ENCODE data around the gene RAB26. TPM values are rescaled to one million over a fixed set of nuclear protein-coding genes. Genes with fewer than 3 reads are reported as not detected.

Gene RAB26
- total and polyA plus RNA-seq, 2 experiments from 2014 or later, result 4.1 to 8.7 TPM

DNA sequence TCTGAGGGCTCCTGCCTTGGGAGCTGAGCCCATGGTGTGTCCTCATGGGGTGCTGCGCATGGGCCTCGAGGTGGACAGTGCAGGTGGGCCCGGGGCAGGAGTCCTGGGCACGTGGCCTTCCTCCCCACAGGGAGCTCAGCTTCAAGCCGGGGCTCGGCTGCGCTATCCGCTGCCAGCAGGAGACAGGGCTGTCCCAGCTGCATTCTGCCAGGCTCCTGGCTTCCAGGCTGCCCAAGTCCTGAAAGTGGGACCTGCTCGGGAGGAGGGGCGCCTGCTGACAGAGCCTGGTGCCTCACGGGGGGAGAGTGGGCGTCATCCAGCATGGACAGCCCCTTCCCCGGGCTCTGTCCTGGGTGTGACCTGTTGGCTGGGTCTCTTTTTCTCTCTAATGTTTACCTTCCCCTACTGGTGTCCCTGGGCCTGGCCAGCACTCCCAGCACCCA is 14.3 kb downstream of the RAB26 start:
- DNase-seq (ENCODE audit: low spot score), result no peak
- Histone ChIP-seq H3K36me3 (ENCODE audit: insufficient read depth) (peaks cover 4% of the 10 kb centered on the region; the same call in 1 of the 2 replicates), H3K9me2 (ENCODE audit: insufficient read depth) (no peaks in the 10 kb centered on the region), H3K4me1 (ENCODE audit: insufficient read depth) (peaks cover 9% of the 10 kb centered on the region; the same call in 1 of the 2 replicates), H3F3A (replicated peaks; ENCODE audit: low read depth) (peaks cover 10% of the 10 kb centered on the region; the same call in 1 of the 2 replicates), H3K27ac (ENCODE audit: low read depth) (0 out of 2 replicates have a peak overlapping the region, but pooled peaks have one; percentile 9), H3K4me2 (no peak overlapping the region), H2AFZ (no peak overlapping the region), H3K4me3 (no peak overlapping the region), H4K20me1 (replicated peaks; ENCODE audit: insufficient read depth) (no peaks in the 10 kb centered on the region; the same call in none of the 2 replicates), H3K79me2 (replicated peaks; ENCODE audit: insufficient read depth) (peaks cover 53% of the 10 kb centered on the region), H3K27me3 (ENCODE audit: insufficient read depth) (no peaks in the 10 kb centered on the region)
- H3K36me3 Mint-ChIP-seq (ENCODE audit: low read depth), result peaks cover 28% of the 10 kb centered on the region
- H3K4me1 Mint-ChIP-seq, result peaks cover 13% of the 10 kb centered on the region
- TF ChIP-seq EZH2 (IDR thresholded peaks at IDR 0.05; ENCODE audit: low read depth, unreplicated experiment) (no peak), JUNB (IDR thresholded peaks at IDR 0.05; ENCODE audit: unreplicated experiment) (no peak), ZNF114 (CRISPR knock-in tag; IDR thresholded peaks at IDR 0.05) (no peak), ZNF331 (CRISPR knock-in tag; IDR thresholded peaks at IDR 0.05; ENCODE audit: low read depth) (no peak), EZH2phosphoT487 (IDR thresholded peaks at IDR 0.05; ENCODE audit: unreplicated experiment) (no peak), CREB1 (CRISPR knock-in tag; IDR thresholded peaks at IDR 0.05; ENCODE audit: low read depth) (no peak), STAT1 (IDR thresholded peaks at IDR 0.05; ENCODE audit: unreplicated experiment) (no peak), POLR2AphosphoS5 (IDR thresholded peaks at IDR 0.05; ENCODE audit: low read depth) (no peak), NANOG (IDR thresholded peaks at IDR 0.05; ENCODE audit: borderline replicate concordance) (no peak)
- TF ChIP-seq, protein P1, sequence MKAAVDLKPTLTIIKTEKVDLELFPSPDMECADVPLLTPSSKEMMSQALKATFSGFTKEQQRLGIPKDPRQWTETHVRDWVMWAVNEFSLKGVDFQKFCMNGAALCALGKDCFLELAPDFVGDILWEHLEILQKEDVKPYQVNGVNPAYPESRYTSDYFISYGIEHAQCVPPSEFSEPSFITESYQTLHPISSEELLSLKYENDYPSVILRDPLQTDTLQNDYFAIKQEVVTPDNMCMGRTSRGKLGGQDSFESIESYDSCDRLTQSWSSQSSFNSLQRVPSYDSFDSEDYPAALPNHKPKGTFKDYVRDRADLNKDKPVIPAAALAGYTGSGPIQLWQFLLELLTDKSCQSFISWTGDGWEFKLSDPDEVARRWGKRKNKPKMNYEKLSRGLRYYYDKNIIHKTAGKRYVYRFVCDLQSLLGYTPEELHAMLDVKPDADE (IDR thresholded peaks at IDR 0.05), result no peak
- TF ChIP-seq, protein P2, sequence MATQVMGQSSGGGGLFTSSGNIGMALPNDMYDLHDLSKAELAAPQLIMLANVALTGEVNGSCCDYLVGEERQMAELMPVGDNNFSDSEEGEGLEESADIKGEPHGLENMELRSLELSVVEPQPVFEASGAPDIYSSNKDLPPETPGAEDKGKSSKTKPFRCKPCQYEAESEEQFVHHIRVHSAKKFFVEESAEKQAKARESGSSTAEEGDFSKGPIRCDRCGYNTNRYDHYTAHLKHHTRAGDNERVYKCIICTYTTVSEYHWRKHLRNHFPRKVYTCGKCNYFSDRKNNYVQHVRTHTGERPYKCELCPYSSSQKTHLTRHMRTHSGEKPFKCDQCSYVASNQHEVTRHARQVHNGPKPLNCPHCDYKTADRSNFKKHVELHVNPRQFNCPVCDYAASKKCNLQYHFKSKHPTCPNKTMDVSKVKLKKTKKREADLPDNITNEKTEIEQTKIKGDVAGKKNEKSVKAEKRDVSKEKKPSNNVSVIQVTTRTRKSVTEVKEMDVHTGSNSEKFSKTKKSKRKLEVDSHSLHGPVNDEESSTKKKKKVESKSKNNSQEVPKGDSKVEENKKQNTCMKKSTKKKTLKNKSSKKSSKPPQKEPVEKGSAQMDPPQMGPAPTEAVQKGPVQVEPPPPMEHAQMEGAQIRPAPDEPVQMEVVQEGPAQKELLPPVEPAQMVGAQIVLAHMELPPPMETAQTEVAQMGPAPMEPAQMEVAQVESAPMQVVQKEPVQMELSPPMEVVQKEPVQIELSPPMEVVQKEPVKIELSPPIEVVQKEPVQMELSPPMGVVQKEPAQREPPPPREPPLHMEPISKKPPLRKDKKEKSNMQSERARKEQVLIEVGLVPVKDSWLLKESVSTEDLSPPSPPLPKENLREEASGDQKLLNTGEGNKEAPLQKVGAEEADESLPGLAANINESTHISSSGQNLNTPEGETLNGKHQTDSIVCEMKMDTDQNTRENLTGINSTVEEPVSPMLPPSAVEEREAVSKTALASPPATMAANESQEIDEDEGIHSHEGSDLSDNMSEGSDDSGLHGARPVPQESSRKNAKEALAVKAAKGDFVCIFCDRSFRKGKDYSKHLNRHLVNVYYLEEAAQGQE (IDR thresholded peaks at IDR 0.05; ENCODE audit: unreplicated experiment), result no peak
- TF ChIP-seq, protein P3, sequence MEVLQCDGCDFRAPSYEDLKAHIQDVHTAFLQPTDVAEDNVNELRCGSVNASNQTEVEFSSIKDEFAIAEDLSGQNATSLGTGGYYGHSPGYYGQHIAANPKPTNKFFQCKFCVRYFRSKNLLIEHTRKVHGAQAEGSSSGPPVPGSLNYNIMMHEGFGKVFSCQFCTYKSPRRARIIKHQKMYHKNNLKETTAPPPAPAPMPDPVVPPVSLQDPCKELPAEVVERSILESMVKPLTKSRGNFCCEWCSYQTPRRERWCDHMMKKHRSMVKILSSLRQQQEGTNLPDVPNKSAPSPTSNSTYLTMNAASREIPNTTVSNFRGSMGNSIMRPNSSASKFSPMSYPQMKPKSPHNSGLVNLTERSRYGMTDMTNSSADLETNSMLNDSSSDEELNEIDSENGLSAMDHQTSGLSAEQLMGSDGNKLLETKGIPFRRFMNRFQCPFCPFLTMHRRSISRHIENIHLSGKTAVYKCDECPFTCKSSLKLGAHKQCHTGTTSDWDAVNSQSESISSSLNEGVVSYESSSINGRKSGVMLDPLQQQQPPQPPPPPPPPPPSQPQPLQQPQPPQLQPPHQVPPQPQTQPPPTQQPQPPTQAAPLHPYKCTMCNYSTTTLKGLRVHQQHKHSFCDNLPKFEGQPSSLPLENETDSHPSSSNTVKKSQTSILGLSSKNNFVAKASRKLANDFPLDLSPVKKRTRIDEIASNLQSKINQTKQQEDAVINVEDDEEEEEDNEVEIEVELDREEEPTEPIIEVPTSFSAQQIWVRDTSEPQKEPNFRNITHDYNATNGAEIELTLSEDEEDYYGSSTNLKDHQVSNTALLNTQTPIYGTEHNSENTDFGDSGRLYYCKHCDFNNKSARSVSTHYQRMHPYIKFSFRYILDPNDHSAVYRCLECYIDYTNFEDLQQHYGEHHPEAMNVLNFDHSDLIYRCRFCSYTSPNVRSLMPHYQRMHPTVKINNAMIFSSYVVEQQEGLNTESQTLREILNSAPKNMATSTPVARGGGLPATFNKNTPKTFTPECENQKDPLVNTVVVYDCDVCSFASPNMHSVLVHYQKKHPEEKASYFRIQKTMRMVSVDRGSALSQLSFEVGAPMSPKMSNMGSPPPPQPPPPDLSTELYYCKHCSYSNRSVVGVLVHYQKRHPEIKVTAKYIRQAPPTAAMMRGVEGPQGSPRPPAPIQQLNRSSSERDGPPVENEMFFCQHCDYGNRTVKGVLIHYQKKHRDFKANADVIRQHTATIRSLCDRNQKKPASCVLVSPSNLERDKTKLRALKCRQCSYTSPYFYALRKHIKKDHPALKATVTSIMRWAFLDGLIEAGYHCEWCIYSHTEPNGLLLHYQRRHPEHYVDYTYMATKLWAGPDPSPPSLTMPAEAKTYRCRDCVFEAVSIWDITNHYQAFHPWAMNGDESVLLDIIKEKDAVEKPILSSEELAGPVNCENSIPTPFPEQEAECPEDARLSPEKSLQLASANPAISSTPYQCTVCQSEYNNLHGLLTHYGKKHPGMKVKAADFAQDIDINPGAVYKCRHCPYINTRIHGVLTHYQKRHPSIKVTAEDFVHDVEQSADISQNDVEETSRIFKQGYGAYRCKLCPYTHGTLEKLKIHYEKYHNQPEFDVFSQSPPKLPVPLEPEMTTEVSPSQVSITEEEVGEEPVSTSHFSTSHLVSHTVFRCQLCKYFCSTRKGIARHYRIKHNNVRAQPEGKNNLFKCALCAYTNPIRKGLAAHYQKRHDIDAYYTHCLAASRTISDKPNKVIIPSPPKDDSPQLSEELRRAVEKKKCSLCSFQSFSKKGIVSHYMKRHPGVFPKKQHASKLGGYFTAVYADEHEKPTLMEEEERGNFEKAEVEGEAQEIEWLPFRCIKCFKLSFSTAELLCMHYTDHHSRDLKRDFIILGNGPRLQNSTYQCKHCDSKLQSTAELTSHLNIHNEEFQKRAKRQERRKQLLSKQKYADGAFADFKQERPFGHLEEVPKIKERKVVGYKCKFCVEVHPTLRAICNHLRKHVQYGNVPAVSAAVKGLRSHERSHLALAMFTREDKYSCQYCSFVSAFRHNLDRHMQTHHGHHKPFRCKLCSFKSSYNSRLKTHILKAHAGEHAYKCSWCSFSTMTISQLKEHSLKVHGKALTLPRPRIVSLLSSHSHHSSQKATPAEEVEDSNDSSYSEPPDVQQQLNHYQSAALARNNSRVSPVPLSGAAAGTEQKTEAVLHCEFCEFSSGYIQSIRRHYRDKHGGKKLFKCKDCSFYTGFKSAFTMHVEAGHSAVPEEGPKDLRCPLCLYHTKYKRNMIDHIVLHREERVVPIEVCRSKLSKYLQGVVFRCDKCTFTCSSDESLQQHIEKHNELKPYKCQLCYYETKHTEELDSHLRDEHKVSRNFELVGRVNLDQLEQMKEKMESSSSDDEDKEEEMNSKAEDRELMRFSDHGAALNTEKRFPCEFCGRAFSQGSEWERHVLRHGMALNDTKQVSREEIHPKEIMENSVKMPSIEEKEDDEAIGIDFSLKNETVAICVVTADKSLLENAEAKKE (CRISPR knock-in tag; IDR thresholded peaks at IDR 0.05), result no peak
- TF ChIP-seq, protein P4, sequence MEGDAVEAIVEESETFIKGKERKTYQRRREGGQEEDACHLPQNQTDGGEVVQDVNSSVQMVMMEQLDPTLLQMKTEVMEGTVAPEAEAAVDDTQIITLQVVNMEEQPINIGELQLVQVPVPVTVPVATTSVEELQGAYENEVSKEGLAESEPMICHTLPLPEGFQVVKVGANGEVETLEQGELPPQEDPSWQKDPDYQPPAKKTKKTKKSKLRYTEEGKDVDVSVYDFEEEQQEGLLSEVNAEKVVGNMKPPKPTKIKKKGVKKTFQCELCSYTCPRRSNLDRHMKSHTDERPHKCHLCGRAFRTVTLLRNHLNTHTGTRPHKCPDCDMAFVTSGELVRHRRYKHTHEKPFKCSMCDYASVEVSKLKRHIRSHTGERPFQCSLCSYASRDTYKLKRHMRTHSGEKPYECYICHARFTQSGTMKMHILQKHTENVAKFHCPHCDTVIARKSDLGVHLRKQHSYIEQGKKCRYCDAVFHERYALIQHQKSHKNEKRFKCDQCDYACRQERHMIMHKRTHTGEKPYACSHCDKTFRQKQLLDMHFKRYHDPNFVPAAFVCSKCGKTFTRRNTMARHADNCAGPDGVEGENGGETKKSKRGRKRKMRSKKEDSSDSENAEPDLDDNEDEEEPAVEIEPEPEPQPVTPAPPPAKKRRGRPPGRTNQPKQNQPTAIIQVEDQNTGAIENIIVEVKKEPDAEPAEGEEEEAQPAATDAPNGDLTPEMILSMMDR (conservative IDR thresholded peaks at IDR 0.05; ENCODE audit: low read depth in 2 of 2), result no peak
- H3K27me3 Mint-ChIP-seq (ENCODE audit: insufficient read depth, low read depth, poor library complexity), result peaks cover 14% of the 10 kb centered on the region
- no peak for ATAC-seq
- H3K27ac Mint-ChIP-seq, result no peak overlapping the region
- H3K9me3 Mint-ChIP-seq, result no peaks in the 10 kb centered on the region; the same call in 2 of the 3 replicates
- H3K4me3 Mint-ChIP-seq, result no peak overlapping the region

Data from GM23338 (cell line).